ENCODE measurements around the gene USE1.

Gene USE1

DNA sequence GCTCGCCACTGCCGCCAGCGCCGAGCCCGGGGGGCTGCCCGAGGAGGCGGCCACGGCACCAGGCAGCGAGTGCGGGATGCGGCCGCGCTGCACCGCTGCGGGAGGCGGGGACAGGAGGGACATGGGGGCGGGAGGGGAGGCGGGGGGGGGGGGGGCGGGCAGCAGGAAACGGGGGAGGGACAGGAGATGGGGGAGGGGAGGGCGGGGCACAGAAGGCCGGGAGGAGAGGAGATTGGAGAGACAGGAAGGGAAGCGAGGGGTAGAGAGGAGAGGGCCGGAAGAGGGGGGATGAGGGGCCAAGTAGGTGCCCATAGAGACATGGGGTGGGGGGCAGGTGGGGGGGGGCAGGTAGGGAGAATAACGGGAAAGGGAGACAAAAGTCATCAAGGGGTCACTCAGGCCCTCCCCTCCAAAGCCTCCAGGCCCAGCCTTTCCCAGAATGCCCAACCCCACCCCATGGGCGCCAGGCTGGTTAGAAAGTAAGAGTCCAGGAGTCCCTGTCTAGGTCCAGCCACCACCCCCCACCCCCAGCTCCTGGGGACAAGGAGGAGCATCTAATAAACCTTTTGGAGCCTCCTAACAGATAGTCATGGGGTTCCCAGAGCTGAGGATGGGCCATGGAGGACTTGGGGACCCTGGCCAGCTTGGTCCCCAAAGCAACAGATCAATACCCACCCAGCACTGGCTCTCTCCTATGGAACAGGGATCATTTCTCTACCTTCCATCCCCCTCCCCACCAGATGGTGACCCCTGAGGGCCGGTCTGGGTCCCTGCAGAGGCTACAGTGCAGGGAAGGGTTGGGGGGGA is 21.0 kb downstream of the USE1 start:
- no peak for DNase-seq (ENCODE audit: low read depth in 1 of 2, low spot score in 1 of 2)

DNA sequence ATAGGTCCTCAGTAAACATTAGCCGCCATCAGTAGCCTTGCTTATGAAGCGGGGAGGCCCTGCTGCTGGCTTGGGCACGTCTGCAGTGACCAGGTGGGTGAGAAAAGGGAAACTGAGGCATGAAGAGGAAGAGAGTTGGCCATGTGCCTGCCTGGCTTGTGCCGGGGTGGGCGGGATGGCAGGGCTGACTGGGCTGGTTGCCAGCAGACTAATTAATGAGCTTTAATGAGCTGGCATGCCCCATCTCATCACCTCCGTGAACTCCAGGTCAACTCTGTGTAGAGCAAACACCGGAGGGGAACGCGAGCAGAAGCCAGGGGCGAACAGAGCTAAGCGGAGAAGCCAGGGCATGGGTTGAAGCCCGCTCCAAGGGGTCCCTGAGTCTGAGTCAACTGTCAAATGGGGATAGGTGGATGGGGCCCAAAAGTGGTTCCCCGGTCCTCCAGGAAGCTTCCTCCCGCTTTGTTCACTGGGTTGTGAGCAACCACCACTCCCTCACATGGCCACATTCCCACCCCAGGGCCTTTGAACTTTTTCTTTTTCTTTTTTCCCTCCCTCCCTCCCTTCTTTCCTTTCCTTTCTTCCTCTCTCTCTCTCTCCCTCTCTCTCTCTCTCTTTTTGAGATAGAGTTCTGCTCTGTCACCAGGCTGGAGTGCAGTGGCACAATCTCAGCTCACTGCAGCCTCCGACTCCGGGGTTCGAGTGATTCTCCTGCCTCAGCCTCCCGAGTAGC is 21.8 kb downstream of the USE1 start:
- no peak for DNase-seq (ENCODE audit: low read depth in 1 of 2, low spot score in 1 of 2)

DNA sequence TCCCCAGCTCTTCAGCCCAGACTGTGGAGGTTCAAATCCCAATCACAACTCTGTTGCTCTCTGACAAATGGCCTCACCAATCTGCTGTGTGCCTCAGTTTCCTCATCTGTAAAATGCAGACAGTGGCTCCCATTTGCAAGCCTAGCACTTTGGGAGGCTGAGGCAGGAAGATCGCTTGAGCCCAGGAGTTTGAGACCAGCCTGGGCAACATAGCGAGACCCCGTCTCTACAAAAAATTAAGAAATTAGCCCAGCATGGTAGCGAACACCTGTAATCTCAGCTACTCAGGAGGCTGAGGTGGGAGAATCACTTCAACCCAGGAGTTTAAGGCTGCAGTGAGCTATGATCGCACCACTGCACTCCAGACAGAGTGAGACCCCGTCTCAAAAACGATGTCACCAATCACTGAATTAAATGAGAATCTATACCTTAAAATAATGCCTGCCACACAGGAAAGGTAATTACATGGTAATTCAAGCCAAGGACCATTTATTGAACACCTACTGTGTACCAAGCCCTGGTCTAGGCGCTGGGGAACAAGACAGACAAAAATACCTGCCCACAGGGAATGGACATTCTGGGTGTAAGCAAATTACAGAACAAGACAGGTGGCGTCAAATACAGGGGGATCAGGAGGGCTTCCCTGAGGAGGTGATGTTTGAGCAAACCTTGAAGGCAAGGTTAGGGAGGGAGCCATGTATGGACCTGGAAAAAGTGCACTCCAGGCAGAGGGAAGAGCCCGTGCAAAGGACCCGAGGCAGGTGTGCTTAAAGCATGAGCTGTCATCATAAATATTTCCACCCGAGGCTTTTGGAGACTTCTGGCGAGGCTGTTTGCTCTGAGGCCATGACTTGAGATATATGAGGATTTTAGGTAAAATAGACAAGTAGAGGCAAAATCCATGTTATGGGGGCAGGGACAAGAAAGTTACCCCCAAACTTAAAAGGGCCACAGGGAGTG is 22.9 kb downstream of the USE1 start:
- DNase-seq (ENCODE audit: low read depth in 1 of 2, low spot score in 1 of 2) = no peak

DNA sequence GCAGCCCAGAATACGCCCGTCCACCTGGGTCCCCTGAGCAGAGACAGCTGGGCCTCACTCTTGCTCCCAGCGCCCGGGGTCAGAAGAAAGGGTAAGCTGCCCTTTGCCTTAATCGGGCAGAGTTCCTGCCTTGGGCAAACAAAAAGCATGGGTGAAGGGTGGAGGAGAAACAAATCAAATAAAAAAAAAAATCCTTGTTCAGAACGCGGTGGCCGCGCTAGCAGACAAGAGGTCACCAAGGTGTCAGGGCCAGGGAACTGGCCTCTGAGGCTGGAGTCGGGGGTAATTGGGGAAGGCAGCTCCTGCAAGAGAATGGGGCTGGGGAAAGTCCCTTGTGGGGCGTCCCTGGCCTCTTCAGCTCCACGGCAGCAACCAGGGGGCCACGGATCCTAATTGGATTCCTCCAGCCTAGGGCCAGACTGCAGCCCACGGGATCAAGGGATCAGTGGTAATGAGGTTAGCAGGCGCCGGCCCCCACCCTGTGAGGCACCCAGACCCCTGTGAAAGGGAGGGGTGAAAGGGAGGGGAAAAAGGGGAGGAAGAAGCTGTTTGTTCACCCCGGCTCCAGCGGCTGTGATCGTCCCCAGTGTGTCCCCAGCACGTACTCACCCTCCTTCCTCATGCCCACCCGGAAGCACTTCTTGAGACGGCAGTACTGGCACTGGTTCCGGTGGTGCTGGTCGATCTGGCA is 25.1 kb downstream of the USE1 start:
- no peak for DNase-seq (ENCODE audit: low read depth in 1 of 2, low spot score in 1 of 2)

DNA sequence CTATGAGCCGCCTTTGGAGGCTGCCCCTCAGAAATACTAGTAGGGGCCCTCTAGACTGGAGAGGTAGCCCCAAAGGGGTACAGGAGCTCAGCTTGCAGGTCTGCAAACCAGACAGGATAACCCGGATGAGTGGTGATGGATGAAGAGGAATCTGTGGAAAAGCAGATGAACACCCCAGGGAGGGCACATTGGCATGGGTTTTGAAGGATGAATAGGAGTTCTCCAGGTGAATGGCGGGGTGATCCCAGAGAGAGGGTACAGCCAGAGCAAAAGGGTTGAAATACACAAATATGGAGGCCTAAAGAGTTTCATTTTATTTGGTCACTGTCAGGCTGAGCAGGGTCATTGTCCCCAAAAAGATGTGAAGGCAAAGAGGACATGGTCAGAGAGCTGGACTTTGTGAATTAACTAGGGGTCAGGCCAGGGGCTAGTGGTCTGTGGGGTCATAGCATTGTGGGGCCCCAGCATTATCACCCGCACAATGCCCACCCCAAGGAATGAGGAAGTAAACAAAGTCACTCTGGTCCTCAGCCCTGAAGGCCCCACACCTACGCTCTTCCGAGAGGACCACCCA is 25.8 kb downstream of the USE1 start:
- DNase-seq (ENCODE audit: low read depth in 1 of 2, low spot score in 1 of 2) = no peak

DNA sequence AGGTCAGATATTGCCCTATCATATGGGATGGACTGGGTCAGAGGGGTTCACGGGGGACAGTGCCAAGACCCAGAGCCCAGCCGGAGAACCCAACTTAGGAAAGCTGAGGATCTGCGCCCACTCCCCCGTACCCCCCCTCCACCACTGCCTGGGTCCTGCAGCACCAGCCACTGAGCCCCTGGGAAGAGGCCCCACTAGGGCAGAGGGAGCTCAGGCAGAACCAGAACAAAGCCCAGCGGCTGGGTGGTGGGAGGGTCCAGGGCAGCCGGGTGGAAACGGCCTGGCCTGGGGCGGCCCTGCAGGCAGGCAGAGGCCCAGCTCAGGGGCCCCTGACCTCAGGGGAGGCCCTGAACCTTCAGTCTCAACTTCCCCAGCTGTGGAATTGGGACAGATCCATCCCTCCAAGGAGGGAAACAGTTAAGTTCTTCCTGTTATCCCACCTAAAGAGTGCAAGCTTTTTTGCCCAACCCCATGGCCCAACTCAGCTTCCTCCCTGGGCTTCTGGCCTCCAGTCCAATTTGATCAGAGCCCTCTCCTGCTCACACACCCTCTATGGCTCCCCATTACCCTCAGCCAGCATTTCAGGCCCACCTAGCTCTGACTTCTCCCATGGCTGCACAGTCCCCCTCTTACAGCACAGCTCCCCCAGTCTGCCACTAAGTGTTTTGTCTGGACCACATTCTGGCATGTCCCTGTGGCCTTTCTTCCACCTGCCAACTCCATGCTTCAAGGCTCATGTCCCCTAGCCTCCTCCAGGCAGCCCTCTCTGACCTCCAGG is 27.5 kb downstream of the USE1 start:
- DNase-seq (ENCODE audit: low read depth in 1 of 2, low spot score in 1 of 2) = no peak

DNA sequence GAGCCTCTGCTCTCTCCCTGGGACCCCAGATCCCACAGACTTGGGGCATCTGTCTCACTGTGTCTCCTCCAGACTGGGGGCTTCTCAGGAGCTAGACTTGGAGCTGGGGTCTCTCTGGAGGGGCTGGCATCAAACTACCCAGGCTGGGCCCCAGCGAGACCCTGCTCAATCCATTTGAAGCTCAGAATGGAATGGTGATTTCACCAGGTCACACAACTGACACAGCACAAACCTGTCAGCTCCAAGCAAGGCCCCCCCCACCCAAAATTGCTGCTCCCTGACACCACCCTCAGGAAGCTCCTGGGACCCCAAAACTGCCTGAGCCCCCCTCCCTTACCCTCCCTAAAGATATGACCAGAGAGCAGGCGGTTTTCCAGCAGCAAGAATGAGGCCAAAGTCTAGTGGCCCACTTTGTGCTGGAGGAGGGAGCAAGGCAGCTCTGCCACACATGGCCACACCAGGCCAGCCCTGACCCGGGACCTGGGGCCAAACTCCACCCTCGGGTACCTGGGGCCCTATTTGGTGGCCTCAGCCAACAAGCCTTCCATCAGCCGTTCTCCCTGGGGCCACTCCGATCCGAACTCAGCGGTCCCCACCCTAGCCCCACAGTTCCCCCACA is 28.2 kb downstream of the USE1 start:
- DNase-seq (ENCODE audit: low read depth in 1 of 2, low spot score in 1 of 2) = no peak

DNA sequence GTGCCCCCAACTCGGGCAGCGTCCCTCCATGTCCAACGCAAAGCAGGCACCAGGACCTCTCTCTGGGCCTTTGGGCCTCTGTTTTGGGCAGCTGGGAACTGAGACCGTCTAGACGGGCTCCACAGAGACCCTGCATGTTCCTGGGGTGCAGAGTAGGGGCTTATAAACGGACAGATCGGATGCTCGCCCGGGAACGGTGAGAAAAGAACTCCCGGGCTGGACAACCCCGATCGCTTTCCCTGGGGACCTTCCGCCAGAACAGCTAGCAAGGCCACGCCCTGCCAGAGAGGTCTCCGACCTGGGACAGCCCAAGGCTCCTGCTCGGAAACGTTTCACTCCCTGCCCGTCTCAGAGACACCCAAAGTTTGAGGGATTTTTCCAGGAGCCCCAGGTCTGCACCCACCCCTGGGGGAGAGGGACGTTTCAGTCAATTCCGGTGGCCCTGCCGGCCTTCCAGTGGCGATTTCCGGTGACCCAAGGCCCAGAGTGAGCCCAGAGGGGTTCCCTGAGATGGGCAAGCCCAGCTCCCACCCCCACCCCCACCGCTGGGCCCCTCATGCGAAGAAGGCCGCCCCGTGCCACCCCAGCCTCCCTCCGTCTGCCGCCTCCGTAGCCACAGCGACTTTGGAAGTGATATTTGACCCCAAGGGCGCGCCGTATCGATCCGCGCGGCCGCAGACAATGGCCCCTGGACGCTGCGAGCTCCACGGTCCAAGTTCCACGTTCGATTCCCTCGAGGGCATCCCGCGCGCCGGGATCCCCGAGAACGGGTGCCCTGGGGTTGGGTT is 28.9 kb downstream of the USE1 start:
- no peak for DNase-seq (ENCODE audit: low read depth in 1 of 2, low spot score in 1 of 2)

DNA sequence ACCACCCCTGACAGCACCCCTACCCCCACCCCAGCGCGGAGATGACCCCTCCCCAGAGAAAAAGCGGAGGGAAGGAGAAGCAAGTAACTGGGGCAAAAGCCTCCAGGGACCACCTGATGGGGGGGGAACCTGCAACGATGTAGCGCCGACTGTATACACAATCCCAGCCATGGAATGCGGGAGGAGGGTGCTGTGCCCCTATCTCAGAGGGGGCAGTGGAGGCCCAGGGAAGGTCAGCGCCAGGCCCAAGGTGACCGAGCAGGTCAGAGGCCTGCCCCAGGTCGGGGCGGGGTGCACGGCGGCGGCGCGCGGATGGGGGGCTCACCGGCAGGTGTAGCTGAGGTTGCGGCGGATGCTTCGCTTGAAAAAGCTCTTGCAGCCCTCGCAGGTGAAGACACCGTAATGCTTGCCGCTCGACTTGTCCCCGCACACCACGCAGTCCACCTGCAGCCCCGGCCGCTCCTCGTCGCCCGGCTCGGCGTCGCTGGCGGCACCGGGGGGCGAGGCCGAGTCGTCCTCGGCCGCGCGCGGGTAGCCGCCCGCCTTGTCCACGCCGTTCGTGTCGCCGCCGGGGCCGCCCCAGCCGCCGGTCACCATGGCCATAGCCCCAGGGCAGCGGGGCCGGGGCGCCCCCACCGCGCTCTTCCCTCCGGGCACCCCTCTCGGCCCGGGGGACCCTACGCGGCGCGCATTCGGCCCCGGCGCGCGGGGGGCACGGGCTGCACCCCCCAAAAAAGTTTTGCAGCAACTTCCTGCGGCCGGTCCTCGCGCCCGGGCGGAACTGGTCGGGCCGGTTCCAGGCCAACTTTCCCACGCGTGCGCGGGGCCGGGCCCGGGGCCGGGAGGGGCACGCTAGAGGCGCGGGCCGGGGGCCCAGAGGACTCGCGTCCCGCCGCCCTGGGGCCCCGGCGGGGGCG is 29.7 kb downstream of the USE1 start:
- no peak for DNase-seq (ENCODE audit: low read depth in 1 of 2, low spot score in 1 of 2)

DNA sequence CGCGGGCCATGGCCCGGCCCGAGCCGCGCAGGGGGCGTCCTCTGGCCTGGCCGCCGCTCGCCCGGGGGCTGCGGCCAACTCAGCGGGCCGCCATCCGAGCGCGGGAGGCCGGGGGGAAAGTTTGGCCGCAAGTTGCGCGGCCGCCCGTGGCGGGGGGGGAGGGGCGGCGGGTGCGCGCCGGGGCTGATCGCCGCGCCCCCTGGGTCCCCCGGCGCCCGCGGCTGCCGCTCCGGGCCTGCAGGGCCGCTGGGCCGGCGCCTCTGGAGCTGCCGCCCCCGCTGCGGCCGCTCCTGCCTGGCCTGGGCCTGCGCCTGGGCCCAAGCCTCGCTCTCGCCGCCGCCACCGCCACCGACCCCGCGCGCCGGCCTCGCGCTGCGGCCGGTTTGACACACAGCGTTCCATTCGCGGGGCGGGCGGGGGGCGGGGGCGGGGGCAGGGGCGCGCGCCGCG is 30.4 kb downstream of the USE1 start, which contains the start of gene NR2F6:
Gene NR2F6 (minus strand): TSS at position 385 of the 450 bp plus-strand sequence. CDS start 699 bp downstream, outside the sequence.
- DNase-seq (ENCODE audit: low read depth in 1 of 2, low spot score in 1 of 2) = no peak

DNA sequence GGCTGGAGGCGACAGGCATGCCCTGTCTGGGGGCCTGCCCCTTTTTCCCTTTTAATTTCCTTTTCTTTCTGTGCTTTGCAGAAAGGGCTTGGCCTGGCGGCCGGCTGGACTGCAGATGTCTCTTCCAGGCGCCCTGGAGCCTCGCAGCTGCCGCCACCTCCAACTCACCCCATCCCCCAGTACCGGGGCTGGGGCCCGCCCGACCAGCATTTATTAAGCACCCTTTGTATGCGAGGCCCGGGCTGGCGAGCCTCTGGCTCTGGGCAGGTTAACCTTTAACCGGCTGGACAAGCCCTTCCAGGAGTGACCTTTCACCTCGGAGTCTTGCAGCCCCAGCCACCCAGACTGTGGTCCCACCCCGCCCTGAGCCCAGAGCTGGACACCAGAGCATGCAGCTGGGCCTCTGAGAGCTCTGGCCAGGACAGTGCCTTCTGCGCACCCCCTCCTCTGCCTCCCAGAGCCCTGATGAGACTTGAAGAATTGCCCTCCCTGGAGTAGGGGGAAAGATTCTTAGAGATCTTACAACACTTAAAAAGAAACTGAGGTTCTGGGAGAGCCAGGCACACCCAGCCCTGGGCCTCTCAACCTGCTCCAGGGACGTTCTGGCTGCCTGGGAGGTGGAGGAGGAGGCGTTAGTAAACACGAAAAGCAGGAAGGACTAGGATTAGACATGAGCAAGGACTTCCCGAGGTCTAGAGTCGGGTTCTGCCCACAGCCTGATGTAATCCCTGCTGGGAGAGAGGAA is 31.7 kb downstream of the USE1 start:
- DNase-seq (ENCODE audit: low read depth in 1 of 2, low spot score in 1 of 2) = no peak

DNA sequence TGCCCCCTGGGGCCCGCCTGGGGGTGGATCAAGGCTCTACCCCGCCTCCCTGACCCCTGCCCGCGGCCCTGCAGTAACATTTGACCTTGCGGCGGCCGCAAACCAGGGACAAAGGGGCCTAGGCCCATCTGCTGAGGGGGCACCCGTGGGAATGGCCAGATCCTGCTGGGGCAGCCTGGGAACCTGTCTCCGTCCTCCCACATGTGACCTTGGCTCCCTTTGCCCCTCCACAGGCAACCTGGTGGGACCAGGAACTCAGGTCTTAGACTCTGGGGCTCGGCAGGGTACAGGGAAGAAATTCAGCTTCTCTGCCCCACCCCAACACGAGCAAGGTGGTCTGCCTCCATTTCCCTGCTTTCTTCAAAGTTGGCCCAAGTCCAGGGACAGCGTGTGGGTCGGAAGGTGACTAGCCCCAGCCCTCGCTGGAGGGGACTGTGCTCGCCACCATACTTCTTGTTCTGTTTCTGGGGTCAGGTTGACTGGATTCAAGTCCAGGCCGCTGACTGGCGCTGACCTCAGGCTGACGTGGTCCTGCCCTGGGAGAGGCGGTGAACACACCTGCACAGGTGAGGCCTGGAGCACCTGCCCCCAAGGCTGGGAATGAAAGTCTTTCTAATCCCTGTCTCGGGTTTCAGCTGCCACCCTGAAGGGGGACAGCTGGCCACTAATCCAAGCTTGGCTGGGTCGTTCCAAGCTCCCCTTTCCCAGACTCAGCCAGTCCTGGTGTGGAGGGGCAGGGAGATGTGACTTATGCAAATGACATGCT is 33.0 kb downstream of the USE1 start:
- no peak for DNase-seq (ENCODE audit: low read depth in 1 of 2, low spot score in 1 of 2)

DNA sequence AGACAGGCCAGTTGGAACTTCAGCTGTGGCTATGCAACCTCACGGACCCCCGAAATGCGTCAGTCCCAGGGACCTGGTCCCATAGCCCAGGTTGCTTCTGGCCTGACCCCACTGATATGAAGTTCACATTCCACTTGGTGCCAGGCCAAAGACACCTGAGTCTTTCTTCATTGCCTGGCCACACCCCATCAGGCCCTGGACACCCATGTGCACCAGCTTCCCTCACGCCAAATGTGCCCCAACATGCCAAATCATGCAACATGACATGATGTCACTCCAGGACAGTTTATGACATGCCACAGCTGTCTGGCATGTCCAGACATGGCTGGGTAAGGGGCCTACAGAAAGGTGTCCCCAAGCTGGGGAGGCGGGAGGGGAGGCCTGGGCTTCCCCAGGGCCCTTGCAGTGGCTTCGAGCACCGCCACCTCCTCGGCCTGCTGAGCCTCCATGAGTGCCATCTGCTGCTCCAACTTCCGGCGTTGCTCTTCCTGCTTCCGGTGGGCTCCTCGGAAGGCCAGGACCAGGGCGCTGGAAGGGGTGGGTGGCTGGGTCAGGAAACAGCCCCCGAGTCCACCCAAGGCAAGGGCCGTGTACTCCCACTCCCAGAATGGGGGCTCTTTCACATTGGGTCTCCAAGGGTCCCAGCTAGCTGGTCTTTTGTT is 34.9 kb downstream of the USE1 start:
- no peak for DNase-seq (ENCODE audit: low read depth in 1 of 2, low spot score in 1 of 2)

DNA sequence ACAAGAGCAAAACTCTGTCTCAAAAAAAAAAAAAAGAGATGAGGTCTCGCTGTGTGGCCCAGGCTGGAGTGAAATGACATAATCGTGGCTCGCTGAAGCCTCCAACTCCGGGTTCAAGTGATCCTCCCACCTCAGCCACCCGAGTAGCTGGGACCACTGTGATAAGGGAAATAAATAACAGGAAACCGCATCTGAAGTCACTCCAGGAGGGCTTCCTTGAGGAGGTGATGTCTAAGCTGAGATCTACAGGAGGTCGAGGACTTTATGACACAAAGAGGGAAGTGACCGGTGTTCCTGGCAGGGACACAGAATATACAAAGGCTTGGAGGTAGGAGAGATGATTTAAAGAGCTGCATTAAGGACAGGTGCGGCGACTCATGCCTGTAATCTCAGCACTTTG is 39.5 kb downstream of the USE1 start:
- no peak for DNase-seq (ENCODE audit: low read depth in 1 of 2, low spot score in 1 of 2)

DNA sequence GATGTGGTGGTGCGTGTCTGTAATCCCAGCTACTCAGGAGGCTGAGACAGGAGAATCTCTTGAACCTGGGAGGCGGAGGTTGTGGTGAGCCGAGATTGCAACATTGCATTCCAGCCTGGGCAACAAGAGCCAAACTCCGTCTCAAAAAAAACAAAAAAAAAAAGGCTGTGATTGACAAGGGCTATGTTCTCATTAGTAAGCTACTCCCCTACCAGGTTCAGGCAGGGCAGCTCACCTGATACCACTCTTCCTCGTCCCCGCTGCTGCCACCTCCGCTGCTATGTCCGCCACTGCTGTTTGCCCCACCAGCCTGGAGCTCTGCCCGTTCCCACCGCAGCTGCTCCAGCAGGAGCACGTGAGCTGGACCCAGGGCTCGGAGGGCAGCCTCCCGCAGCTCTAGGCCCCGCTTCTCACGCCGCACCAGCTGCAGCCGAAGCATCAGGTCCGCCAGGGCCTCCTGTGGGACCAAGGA is 40.0 kb downstream of the USE1 start:
- DNase-seq (ENCODE audit: low read depth in 1 of 2, low spot score in 1 of 2) = no peak

Measured in activated CD4-positive, alpha-beta T cell treated with anti-CD3 and anti-CD28 coated beads, Interleukin-2, amount 50 U/mL, for 24 hours (primary cell).